SK-N-SH (cell line): ENCODE measurements around the gene G2E3. TPM values are rescaled to one million over a fixed set of nuclear protein-coding genes. Genes with fewer than 3 reads are reported as not detected.

Experiments
- CTCF ChIA-PET: fragments of 300-600, 350-600 bp; formaldehyde crosslinking; extraction: SDS; loops from one replicate; lab custom pipeline; 2021; lab: Yijun Ruan, JAX
- POLR2A ChIA-PET: fragments of 350-600 bp; sonication (Branson Sonifier 250); formaldehyde crosslinking; extraction: SDS; loops from one replicate; lab custom pipeline; 2020; ENCODE audit warnings: antibody characterized with exemption, inconsistent platforms; lab: Yijun Ruan, JAX
- DNase-seq: peaks from one replicate; pipeline ENCODE4 v3.0.0; 2012
- H2AFZ ChIP-seq: fragments of 200-600 bp; sonication (generic); 2 replicates; pipeline ENCODE4 v1.8.1; 2016; ENCODE audit warnings: antibody characterized with exemption, mild to moderate bottlenecking, low read depth
- H3F3A ChIP-seq: fragments of 200-600 bp; sonication (generic); replicated peaks from 2 replicates; pipeline ENCODE3; 2016; ENCODE audit warnings: antibody characterized with exemption, mild to moderate bottlenecking; ENCODE audit not compliant: insufficient read depth
- H3K27ac ChIP-seq, 2 experiments: fragments of 200-500 bp in 1 of 2; fragments of 200-600 bp in 1 of 2; sonication (Bioruptor generic) in 1 of 2; sonication (generic), shearing (Covaris generic) in 1 of 2; 2 replicates each; pipeline versions ENCODE4 v1.5.1 to v1.6.1; 2014 to 2016; ENCODE audit warnings: low read depth in 2 of 2, inconsistent platforms in 1 of 2, low read length in 1 of 2, mild to moderate bottlenecking in 1 of 2, mixed read lengths in 1 of 2
- H3K27me3 ChIP-seq: fragments of 200-600 bp; sonication (generic), shearing (Covaris generic); 2 replicates; pipeline ENCODE4 v1.6.1; 2016; ENCODE audit warnings: mixed run types; ENCODE audit not compliant: insufficient read depth
- H3K36me3 ChIP-seq, 2 experiments: fragments of 200-500 bp in 1 of 2; fragments of 200-600 bp in 1 of 2; sonication (Bioruptor generic) in 1 of 2; sonication (generic) in 1 of 2; replicated peaks in 1 of 2; 2 replicates each; pipeline versions ENCODE3 to v1.5.1; 2014 to 2016; ENCODE audit warnings: low read length in 1 of 2, mild to moderate bottlenecking in 1 of 2; ENCODE audit not compliant: insufficient read depth in 2 of 2, control insufficient read depth in 1 of 2
- H3K4me1 ChIP-seq, 2 experiments: fragments of 200-500 bp in 1 of 2; fragments of 200-600 bp in 1 of 2; sonication (Bioruptor generic) in 1 of 2; sonication (generic), shearing (Covaris generic) in 1 of 2; 2 replicates each; pipeline versions ENCODE4 v1.5.1 to v1.6.1; 2014 to 2016; ENCODE audit warnings: low read depth in 1 of 2, low read length in 1 of 2, mixed run types in 1 of 2; ENCODE audit not compliant: insufficient read depth in 2 of 2, control insufficient read depth in 1 of 2
- H3K4me2 ChIP-seq: fragments of 200-600 bp; sonication (generic), shearing (Covaris generic); 2 replicates; pipeline ENCODE4 v1.6.1; 2017; ENCODE audit warnings: mixed run types
- H3K4me3 ChIP-seq, 2 experiments: fragments of 200-500 bp in 1 of 2; fragments of 200-600 bp in 1 of 2; sonication (Bioruptor generic) in 1 of 2; sonication (generic), shearing (Covaris generic) in 1 of 2; 2 replicates each; pipeline versions ENCODE4 v1.5.1 to v1.8.1; 2014 to 2016; ENCODE audit warnings: low read depth in 2 of 2, inconsistent platforms in 1 of 2, low read length in 1 of 2, mild to moderate bottlenecking in 1 of 2, mixed read lengths in 1 of 2, moderate library complexity in 1 of 2
- H3K79me2 ChIP-seq: fragments of 200-600 bp; sonication (generic); 2 replicates; pipeline ENCODE4 v1.8.1; 2017; ENCODE audit warnings: mild to moderate bottlenecking; ENCODE audit not compliant: insufficient read depth
- H3K9ac ChIP-seq: fragments of 200-600 bp; sonication (generic); 2 replicates; pipeline ENCODE4 v1.6.1; 2017; ENCODE audit warnings: mixed run types
- H3K9me2 ChIP-seq: fragments of 200-600 bp; sonication (generic); 2 replicates; pipeline ENCODE4 v1.6.1; 2017; ENCODE audit warnings: mixed run types
- H3K9me3 ChIP-seq: fragments of 200-600 bp; sonication (generic); 2 replicates; pipeline ENCODE4 v1.6.1; 2017; ENCODE audit warnings: mixed run types, mild to moderate bottlenecking, moderate library complexity
- H4K20me1 ChIP-seq: fragments of 200-600 bp; sonication (generic); 2 replicates; pipeline ENCODE4 v1.6.1; 2017; ENCODE audit warnings: mild to moderate bottlenecking, mixed run types; ENCODE audit not compliant: insufficient read depth
- ELF1 ChIP-seq: IDR thresholded peaks from 2 replicates; pipeline ENCODE4 v1.4.0; 2012
- EZH2phosphoT487 ChIP-seq: fragments of 200-600 bp; sonication (generic); IDR thresholded peaks from 2 replicates; pipeline ENCODE4 v1.6.1; 2017; ENCODE audit warnings: low read depth, mixed run types, mild to moderate bottlenecking, antibody characterized with exemption, moderate library complexity, borderline replicate concordance
- FOSL2 ChIP-seq: IDR thresholded peaks from 2 replicates; pipeline ENCODE4 v1.4.0; 2012; ENCODE audit warnings: low read depth, mild to moderate bottlenecking, moderate library complexity, borderline replicate concordance
- GABPA ChIP-seq: IDR thresholded peaks from 2 replicates; pipeline ENCODE4 v1.4.0; 2012; ENCODE audit warnings: low read depth, mild to moderate bottlenecking
- IRF3 ChIP-seq: fragments of 150-350 bp; IDR thresholded peaks from 2 replicates; pipeline ENCODE4 v1.6.1; 2016; ENCODE audit warnings: mild to moderate bottlenecking, low read depth, low read length
- JUND ChIP-seq: IDR thresholded peaks from 2 replicates; pipeline ENCODE4 v1.4.0; 2012
- MAX ChIP-seq: IDR thresholded peaks from 2 replicates; pipeline ENCODE4 v1.4.0; 2012; ENCODE audit warnings: low read depth
- MEF2A ChIP-seq: IDR thresholded peaks from 2 replicates; pipeline ENCODE4 v1.4.0; 2012; ENCODE audit warnings: low read depth, borderline replicate concordance
- MXI1 ChIP-seq: IDR thresholded peaks from 2 replicates; pipeline ENCODE4 v1.6.1; 2012; ENCODE audit warnings: mild to moderate bottlenecking, low read depth, low read length, improper control_type of control experiment
- NRF1 ChIP-seq: IDR thresholded peaks from 2 replicates; pipeline ENCODE4 v1.6.1; 2012; ENCODE audit warnings: low read depth, mild to moderate bottlenecking, low read length
- PBX3 ChIP-seq: IDR thresholded peaks from 2 replicates; pipeline ENCODE4; 2012
- POLR2AphosphoS5 ChIP-seq: IDR thresholded peaks from 2 replicates; pipeline ENCODE4 v1.6.1; 2012; ENCODE audit warnings: low read depth, low read length
- RAD21 ChIP-seq: IDR thresholded peaks from 2 replicates; pipeline ENCODE4 v1.6.1; 2012; ENCODE audit warnings: mild to moderate bottlenecking, low read length
- RCOR1 ChIP-seq: fragments of 150-350 bp; IDR thresholded peaks from 2 replicates; pipeline ENCODE4 v1.6.1; 2017; ENCODE audit warnings: antibody characterized with exemption, low read length
- RFX5 ChIP-seq: IDR thresholded peaks from 2 replicates; pipeline ENCODE4 v1.6.1; 2012; ENCODE audit warnings: mild to moderate bottlenecking, improper control_type of control experiment, low read length
- SMC3 ChIP-seq: IDR thresholded peaks from 2 replicates; pipeline ENCODE4 v1.6.1; 2012; ENCODE audit warnings: low read depth, low read length, improper control_type of control experiment
- TAF1 ChIP-seq: IDR thresholded peaks from 2 replicates; pipeline ENCODE4 v1.6.1; 2012; ENCODE audit warnings: low read depth, mild to moderate bottlenecking, low read length, moderate library complexity, borderline replicate concordance
- TCF12 ChIP-seq: IDR thresholded peaks from 2 replicates; pipeline ENCODE4 v1.4.0; 2012
- TEAD4 ChIP-seq: IDR thresholded peaks from 2 replicates; pipeline ENCODE4 v1.4.0; 2012; ENCODE audit warnings: mild to moderate bottlenecking, borderline replicate concordance; ENCODE audit not compliant: insufficient read depth
- USF2 ChIP-seq: fragments of 150-350 bp; IDR thresholded peaks from 2 replicates; pipeline ENCODE4 v1.6.1; 2017; ENCODE audit warnings: antibody characterized with exemption, low read length, low read depth, borderline replicate concordance
- YY1 ChIP-seq: IDR thresholded peaks from 2 replicates; pipeline ENCODE4 v1.4.0; 2012; ENCODE audit warnings: low read depth, mild to moderate bottlenecking
- WGBS: methylation state at CpG from one replicate; pipeline ENCODE4 v1.1.6; 2017; ENCODE audit warnings: low lambda C conversion rate; 5-methylcytosine and 5-hydroxymethylcytosine counted together
- polyA plus RNA-seq, 3 experiments: library from polyadenylated mRNA; depleted of rRNA; stranded (reverse); fragments of >200 nt; gene quantifications; 2 replicates each; pipeline ENCODE4 v1.2.3, GENCODE V29; 2012

G2E3 gene
- polyA plus RNA-seq, 1 of the 3 experiments (the other 2 are of a cell fraction) = 2.9 TPM

GRCh38 chr14:30655124-30655523 is 96.2 kb downstream of the G2E3 start:
- no peak overlapping the region for H3K4me2 ChIP-seq
- no peak overlapping the region for H2AFZ ChIP-seq
- POLR2A ChIA-PET = no interaction called here
- no peak overlapping the region for H3K27ac ChIP-seq
- H3K27me3 ChIP-seq = no peaks in the 10 kb centered on the region
- TF ChIP-seq TCF12 = no peak
- no peak for TF ChIP-seq SMC3
- no peak for TF ChIP-seq NRF1
- DNase-seq = no peak
- CTCF ChIA-PET = interaction anchor here (0.6 to 1.1 kb wide), 2 partner anchors 15 to 249 kb away, joined by 3 to 4 read pairs; no protein-coding TSS in a partner anchor
- H3K9me3 ChIP-seq = no peaks in the 10 kb centered on the region
- H3K4me1 ChIP-seq = no peaks in the 10 kb centered on the region
- no peaks in the 10 kb centered on the region for H3K9me2 ChIP-seq
- peaks cover 10% of the 10 kb centered on the region for H3F3A ChIP-seq
- H3K36me3 ChIP-seq = peaks cover 77 to 81% of the 10 kb centered on the region in 2 experiments
- no peak overlapping the region for H3K4me3 ChIP-seq
- H3K9ac ChIP-seq = no peak overlapping the region
- H3K79me2 ChIP-seq = no peaks in the 10 kb centered on the region
- no peaks in the 10 kb centered on the region for H4K20me1 ChIP-seq

GRCh38 chr14:30655658-30656057 is 96.7 kb downstream of the G2E3 start:
- Histone ChIP-seq H3K9ac (no peak overlapping the region), H3K79me2 (no peaks in the 10 kb centered on the region), H3K4me3 (no peak overlapping the region), H3K4me2 (no peak overlapping the region), H3K9me3 (no peaks in the 10 kb centered on the region), H2AFZ (no peak overlapping the region), H3K36me3 (peaks cover 77 to 81% of the 10 kb centered on the region in 2 experiments), H3K9me2 (no peaks in the 10 kb centered on the region), H3K27me3 (no peaks in the 10 kb centered on the region), H4K20me1 (no peaks in the 10 kb centered on the region), H3K4me1 (no peaks in the 10 kb centered on the region), H3F3A (peaks cover 10% of the 10 kb centered on the region), H3K27ac (no peak overlapping the region)
- TF ChIP-seq USF2 = no peak
- no peak for TF ChIP-seq PBX3
- TF ChIP-seq FOSL2 = no peak
- no peak for TF ChIP-seq MAX
- no peak for TF ChIP-seq NRF1
- TF ChIP-seq EZH2phosphoT487 = no peak
- no peak for TF ChIP-seq RAD21
- TF ChIP-seq MXI1 = no peak
- no peak for TF ChIP-seq IRF3
- TF ChIP-seq TAF1 = no peak
- TF ChIP-seq JUND = no peak
- TF ChIP-seq RCOR1 = no peak
- TF ChIP-seq MEF2A = no peak
- TF ChIP-seq GABPA = no peak
- TF ChIP-seq RFX5 = no peak
- TF ChIP-seq ELF1 = no peak
- TF ChIP-seq YY1 = no peak
- no peak for TF ChIP-seq TEAD4
- TF ChIP-seq POLR2AphosphoS5 = no peak
- no peak for DNase-seq
- CTCF ChIA-PET = interaction anchor here (0.6 to 1.2 kb wide), 3 partner anchors 16 to 252 kb away, joined by 3 to 7 read pairs (median 4); no protein-coding TSS in a partner anchor
- POLR2A ChIA-PET = no interaction called here
- WGBS = 96% methylated on average over 3 of the region's 3 CpGs
